ENCODE measurements around the gene CCR8. TPM values are rescaled to one million over a fixed set of nuclear protein-coding genes. Genes with fewer than 3 reads are reported as not detected.
A peak's percentile ranks its signal among the peaks of the same experiment; 100 is the strongest.

The CCR8 gene
- polyA plus RNA-seq (2013, experiment 1 of 2) = not detected
- not detected for polyA plus RNA-seq (2013, experiment 2 of 2)

- no peak within 1 kb of the TSS for H2BK5ac ChIP-seq (ENCODE audit: low read depth, low read length, poor library complexity, severe bottlenecking)
- H3K14ac ChIP-seq (ENCODE audit: low read length in 2 of 2) = no peak within 1 kb of the TSS
- H3K4me1 ChIP-seq (ENCODE audit: control insufficient read depth, insufficient read depth, low read depth, low read length) = no peaks in the 10 kb centered on the region
- H2BK15ac ChIP-seq (ENCODE audit: low read depth, poor library complexity, severe bottlenecking) = no peak within 1 kb of the TSS
- no peak within 1 kb of the TSS for H2BK12ac ChIP-seq (ENCODE audit: low read length in 2 of 2)
- no peak within 1 kb of the TSS for H2BK120ac ChIP-seq (ENCODE audit: low read depth, low read length)
- no peak for DNase-seq
- no peak within 1 kb of the TSS for H3K27ac ChIP-seq (ENCODE audit: low read length, poor library complexity, severe bottlenecking)
- no peak within 1 kb of the TSS for H2AK5ac ChIP-seq (ENCODE audit: low read length, severe bottlenecking)
- no peak within 1 kb of the TSS for H3K4me3 ChIP-seq (ENCODE audit: insufficient read depth in 1 of 2, low read depth in 1 of 2, low read length in 2 of 2)
- no peak within 1 kb of the TSS for H3K23ac ChIP-seq (ENCODE audit: low read length in 2 of 2)
- no CpG with 5 or more reads among the region's 1 CpG for WGBS
- no peak within 1 kb of the TSS for H3K9ac ChIP-seq (ENCODE audit: low read length)
- no peak within 1 kb of the TSS for H3K18ac ChIP-seq (ENCODE audit: low read depth in 1 of 2, low read length in 2 of 2)
- no peaks in the 10 kb centered on the region for H3K9me3 ChIP-seq (ENCODE audit: control insufficient read depth, low read length)
- no peak within 1 kb of the TSS for H4K91ac ChIP-seq (ENCODE audit: low read length)
- no peaks in the 10 kb centered on the region for H3K79me1 ChIP-seq (replicated peaks; ENCODE audit: low read length, poor library complexity, severe bottlenecking)
- no peak within 1 kb of the TSS for H3K4me2 ChIP-seq (ENCODE audit: low read length, poor library complexity, severe bottlenecking)
- H4K8ac ChIP-seq (ENCODE audit: low read length) = no peak within 1 kb of the TSS
- no peaks in the 10 kb centered on the region for H3K36me3 ChIP-seq (ENCODE audit: control insufficient read depth in 1 of 2, insufficient read depth in 2 of 2, low read depth in 1 of 2, low read length in 2 of 2)
- H2AFZ ChIP-seq (ENCODE audit: low read depth, low read length) = no peak within 1 kb of the TSS
- H3K4ac ChIP-seq (ENCODE audit: low read depth in 1 of 2, low read length in 2 of 2) = no peak within 1 kb of the TSS
- H3K27me3 ChIP-seq (ENCODE audit: control insufficient read depth in 1 of 2, insufficient read depth in 1 of 2, low read length in 2 of 2) = peaks cover 7 to 9% of the 10 kb centered on the region in 2 experiments
Measured at GRCh38 chr3:39329493-39329892, at the start of gene CCR8. Gene CCR8 (plus strand): TSS chr3:39329709. CDS start chr3:39332332, 2,623 bp downstream.

GRCh38 chr3:39279745-39280517 lies 49.6 kb upstream of the CCR8 start, which contains the start of gene CX3CR1:
Gene CX3CR1 (minus strand): TSS chr3:39280036. CDS start chr3:39266509, 13,527 bp downstream.
- H4K91ac ChIP-seq (ENCODE audit: low read length) = no peak within 1 kb of the TSS
- peaks cover 2% of the 10 kb centered on the region for H3K4me1 ChIP-seq (ENCODE audit: control insufficient read depth, insufficient read depth, low read depth, low read length)
- H3K9me3 ChIP-seq (ENCODE audit: control insufficient read depth, low read length) = no peaks in the 10 kb centered on the region
- no peak within 1 kb of the TSS for H2AFZ ChIP-seq (ENCODE audit: low read depth, low read length)
- no peaks in the 10 kb centered on the region for H3K36me3 ChIP-seq (ENCODE audit: control insufficient read depth in 1 of 2, insufficient read depth in 2 of 2, low read depth in 1 of 2, low read length in 2 of 2)
- H2AK5ac ChIP-seq (ENCODE audit: low read length, severe bottlenecking) = no peak within 1 kb of the TSS
- H3K4ac ChIP-seq (ENCODE audit: low read depth in 1 of 2, low read length in 2 of 2) = no peak within 1 kb of the TSS
- no peak within 1 kb of the TSS for H2BK12ac ChIP-seq (ENCODE audit: low read length in 2 of 2)
- no peak within 1 kb of the TSS for H3K4me2 ChIP-seq (ENCODE audit: low read length, poor library complexity, severe bottlenecking)
- 61% methylated on average over 4 of the region's 5 CpGs for WGBS
- H2BK15ac ChIP-seq (ENCODE audit: low read depth, poor library complexity, severe bottlenecking) = no peak within 1 kb of the TSS
- no peak within 1 kb of the TSS for H2BK120ac ChIP-seq (ENCODE audit: low read depth, low read length)
- H3K18ac ChIP-seq (ENCODE audit: low read depth in 1 of 2, low read length in 2 of 2) = no peak within 1 kb of the TSS
- H3K9ac ChIP-seq (ENCODE audit: low read length) = no peak within 1 kb of the TSS
- H2BK5ac ChIP-seq (ENCODE audit: low read depth, low read length, poor library complexity, severe bottlenecking) = no peak within 1 kb of the TSS
- peak within 1 kb of the TSS in 1 of 2 experiments; percentile 5 for H3K23ac ChIP-seq (ENCODE audit: low read length in 2 of 2)
- H3K27ac ChIP-seq (ENCODE audit: low read length, poor library complexity, severe bottlenecking) = no peak within 1 kb of the TSS
- H3K27me3 ChIP-seq (ENCODE audit: control insufficient read depth in 1 of 2, insufficient read depth in 1 of 2, low read length in 2 of 2) = peaks cover 19 to 35% of the 10 kb centered on the region in 2 experiments
- H4K8ac ChIP-seq (ENCODE audit: low read length) = no peak within 1 kb of the TSS
- H3K14ac ChIP-seq (ENCODE audit: low read length in 2 of 2) = no peak within 1 kb of the TSS
- no peak for DNase-seq
- no peaks in the 10 kb centered on the region for H3K79me1 ChIP-seq (replicated peaks; ENCODE audit: low read length, poor library complexity, severe bottlenecking)
- no peak within 1 kb of the TSS for H3K4me3 ChIP-seq (ENCODE audit: insufficient read depth in 1 of 2, low read depth in 1 of 2, low read length in 2 of 2)

- H4K8ac ChIP-seq (ENCODE audit: low read length) = no peak overlapping the region
- H2BK15ac ChIP-seq (ENCODE audit: low read depth, poor library complexity, severe bottlenecking) = no peak overlapping the region
- no peak overlapping the region for H4K91ac ChIP-seq (ENCODE audit: low read length)
- H3K4me1 ChIP-seq (ENCODE audit: control insufficient read depth, insufficient read depth, low read depth, low read length) = peaks cover 2% of the 10 kb centered on the region
- H3K4me2 ChIP-seq (ENCODE audit: low read length, poor library complexity, severe bottlenecking) = no peak overlapping the region
- H3K79me1 ChIP-seq (replicated peaks; ENCODE audit: low read length, poor library complexity, severe bottlenecking) = no peaks in the 10 kb centered on the region
- no peaks in the 10 kb centered on the region for H3K36me3 ChIP-seq (ENCODE audit: control insufficient read depth in 1 of 2, insufficient read depth in 2 of 2, low read depth in 1 of 2, low read length in 2 of 2)
- H3K4ac ChIP-seq (ENCODE audit: low read depth in 1 of 2, low read length in 2 of 2) = no peak overlapping the region
- WGBS = 93% methylated on average over 5 of the region's 5 CpGs
- H3K9me3 ChIP-seq (ENCODE audit: control insufficient read depth, low read length) = no peaks in the 10 kb centered on the region
- H2BK120ac ChIP-seq (ENCODE audit: low read depth, low read length) = no peak overlapping the region
- H3K9ac ChIP-seq (ENCODE audit: low read length) = no peak overlapping the region
- H2BK12ac ChIP-seq (ENCODE audit: low read length in 2 of 2) = no peak overlapping the region
- H3K14ac ChIP-seq (ENCODE audit: low read length in 2 of 2) = no peak overlapping the region
- H2BK5ac ChIP-seq (ENCODE audit: low read depth, low read length, poor library complexity, severe bottlenecking) = no peak overlapping the region
- no peak overlapping the region for H3K4me3 ChIP-seq (ENCODE audit: insufficient read depth in 1 of 2, low read depth in 1 of 2, low read length in 2 of 2)
- no peak for DNase-seq
- H3K27me3 ChIP-seq (ENCODE audit: control insufficient read depth in 1 of 2, insufficient read depth in 1 of 2, low read length in 2 of 2) = peaks cover 19 to 35% of the 10 kb centered on the region in 2 experiments
- H3K23ac ChIP-seq (ENCODE audit: low read length in 2 of 2) = no peak overlapping the region
- H2AK5ac ChIP-seq (ENCODE audit: low read length, severe bottlenecking) = no peak overlapping the region
- no peak overlapping the region for H3K18ac ChIP-seq (ENCODE audit: low read depth in 1 of 2, low read length in 2 of 2)
- H2AFZ ChIP-seq (ENCODE audit: low read depth, low read length) = no peak overlapping the region
- H3K27ac ChIP-seq (ENCODE audit: low read length, poor library complexity, severe bottlenecking) = no peak overlapping the region
Measured at GRCh38 chr3:39280571-39280970, 48.9 kb upstream of the CCR8 start.

GRCh38 chr3:39281533-39281932 lies 48.0 kb upstream of the CCR8 start:
- Histone ChIP-seq H3K27ac (ENCODE audit: low read length, poor library complexity, severe bottlenecking) (no peak overlapping the region), H3K9me3 (ENCODE audit: control insufficient read depth, low read length) (no peaks in the 10 kb centered on the region), H3K14ac (ENCODE audit: low read length in 2 of 2) (no peak overlapping the region), H3K18ac (ENCODE audit: low read depth in 1 of 2, low read length in 2 of 2) (no peak overlapping the region), H3K36me3 (ENCODE audit: control insufficient read depth in 1 of 2, insufficient read depth in 2 of 2, low read depth in 1 of 2, low read length in 2 of 2) (no peaks in the 10 kb centered on the region), H3K4me2 (ENCODE audit: low read length, poor library complexity, severe bottlenecking) (no peak overlapping the region), H2AK5ac (ENCODE audit: low read length, severe bottlenecking) (no peak overlapping the region), H3K4me3 (ENCODE audit: insufficient read depth in 1 of 2, low read depth in 1 of 2, low read length in 2 of 2) (no peak overlapping the region), H2BK5ac (ENCODE audit: low read depth, low read length, poor library complexity, severe bottlenecking) (no peak overlapping the region), H2BK15ac (ENCODE audit: low read depth, poor library complexity, severe bottlenecking) (no peak overlapping the region), H2BK120ac (ENCODE audit: low read depth, low read length) (no peak overlapping the region), H3K27me3 (ENCODE audit: control insufficient read depth in 1 of 2, insufficient read depth in 1 of 2, low read length in 2 of 2) (peaks cover 12 to 26% of the 10 kb centered on the region in 2 experiments), H3K4ac (ENCODE audit: low read depth in 1 of 2, low read length in 2 of 2) (no peak overlapping the region), H2AFZ (ENCODE audit: low read depth, low read length) (no peak overlapping the region), H2BK12ac (ENCODE audit: low read length in 2 of 2) (no peak overlapping the region), H3K9ac (ENCODE audit: low read length) (no peak overlapping the region), H3K23ac (ENCODE audit: low read length in 2 of 2) (no peak overlapping the region), H3K4me1 (ENCODE audit: control insufficient read depth, insufficient read depth, low read depth, low read length) (peaks cover 2% of the 10 kb centered on the region), H4K8ac (ENCODE audit: low read length) (no peak overlapping the region), H3K79me1 (replicated peaks; ENCODE audit: low read length, poor library complexity, severe bottlenecking) (no peaks in the 10 kb centered on the region), H4K91ac (ENCODE audit: low read length) (no peak overlapping the region)
- DNase-seq = no peak
- WGBS = 79% methylated on average over 9 of the region's 9 CpGs
